Right cardiac atrium (tissue), 5 donors: ENCODE results near the gene ZNF148. TPM values are rescaled to one million over a fixed set of nuclear protein-coding genes. Genes with fewer than 3 reads are reported as not detected.

Source experiments
- ATAC-seq, 2 donors: fragments of 200-7000 bp; cut with Tn5 transposase; one replicate each; pipeline versions ENCODE4 v1.8.0 to v1.9.1; 2020; ENCODE audit warnings: moderate library complexity in 2 of 2, mild to moderate bottlenecking in 1 of 2
- DNase-seq, 3 donors: peaks; one replicate each; pipeline ENCODE4 v3.0.0-alpha.2; 2020
- H3K27ac ChIP-seq: one replicate; pipeline ENCODE4 v1.5.1; 2013; ENCODE audit warnings: mild to moderate bottlenecking, low read length, control low read depth, moderate library complexity
- H3K27me3 ChIP-seq: one replicate; pipeline ENCODE4 v1.6.1; 2013; ENCODE audit not compliant: control insufficient read depth, insufficient read depth
- H3K4me1 ChIP-seq: one replicate; pipeline ENCODE4 v1.6.1; 2013; ENCODE audit warnings: low read length; ENCODE audit not compliant: control insufficient read depth, insufficient read depth
- H3K4me3 ChIP-seq: one replicate; pipeline ENCODE4 v1.5.1; 2013; ENCODE audit warnings: low read length, control low read depth
- H3K9me3 ChIP-seq: one replicate; pipeline ENCODE4 v1.6.1; 2013; ENCODE audit warnings: low read length; ENCODE audit not compliant: control insufficient read depth
- WGBS: extraction: QIAGEN DNeasy Blood & Tissue Kit; methylation state at CpG from one replicate; pipeline ENCODE4 v1.1.7; 2013; 5-methylcytosine and 5-hydroxymethylcytosine counted together
- intact Hi-C, 4 donors: fragments of 100-400 bp; cut with DNase I; formaldehyde crosslinking; loops; one replicate each; pipeline versions ENCODE4 v1.11.0 to v1.14.0; 2022 to 2023
- polyA plus RNA-seq: library from polyadenylated mRNA; stranded (reverse); fragments of 200-250 nt; gene quantifications from one replicate; pipeline ENCODE4 v1.2.3, GENCODE V29; 2013
- total RNA-seq, 4 donors: library from RNA; stranded (reverse); fragmentation: NEBNext Ultra II Directional; extraction: Animal tissue kit (Norgen Biotek cat#: 25700); gene quantifications; one replicate each; pipeline ENCODE4 v1.2.1, GENCODE V29; 2021
- donor health status: healthy with polysubstance abuse.
- donor health status: DM: no; HTN: yes; CAD: no.
- donor health status: DM: no; HTN: no; CAD: no.
- donor health status: DM: no; HTN: yes; CAD: no; lungs with severe emphysema.
- donor health status: DM: yes; HTN: yes; CAD: no.

Gene ZNF148
- total and polyA plus RNA-seq, 5 donors, result 5.3 to 51.6 (median 45.7) TPM

DNA sequence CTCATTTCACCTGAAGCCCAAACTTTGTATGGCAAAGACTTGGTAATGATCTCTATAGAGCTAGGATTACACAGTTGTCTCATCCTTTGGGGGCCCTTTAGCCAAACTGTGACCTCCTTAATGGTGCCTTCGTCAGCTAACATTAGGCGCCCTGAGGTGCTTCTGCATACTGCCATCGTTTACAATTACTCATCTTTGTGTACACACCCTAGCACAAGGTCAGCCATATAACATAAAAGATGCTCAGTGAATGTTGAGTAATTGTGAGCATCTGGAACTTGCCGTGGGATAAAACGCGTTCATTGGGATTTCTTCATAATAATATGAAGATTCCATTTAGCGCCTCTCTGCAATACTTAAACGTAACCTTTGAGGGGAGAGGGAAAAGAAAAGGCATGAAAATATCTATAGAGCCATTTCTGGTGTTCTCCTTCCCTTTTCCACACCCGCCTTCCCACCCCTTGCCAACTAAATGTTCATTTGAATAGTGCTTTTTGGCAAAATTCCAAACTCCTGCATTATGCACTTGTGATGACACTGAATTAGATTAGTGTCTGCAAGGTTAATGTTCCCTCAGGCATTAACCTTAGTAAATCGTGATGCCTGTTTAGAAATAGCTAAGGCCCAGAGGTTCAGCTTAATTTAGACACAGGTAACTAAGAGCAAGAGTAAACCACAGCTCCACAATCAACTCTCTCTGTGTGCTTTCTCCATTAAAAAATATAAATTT, 990 bp upstream of the ZNF148 start:
- ATAC-seq, result no peak
- no peak for DNase-seq
- Histone ChIP-seq H3K27ac (peak overlapping the region; percentile 94), H3K4me3 (peak overlapping the region; percentile 95), H3K27me3 (no peaks in the 10 kb centered on the region), H3K9me3 (no peaks in the 10 kb centered on the region), H3K4me1 (peaks cover 9% of the 10 kb centered on the region)
- WGBS, result 62% methylated on average over 10 of the region's 10 CpGs
- intact Hi-C loops, result no loop called here

DNA sequence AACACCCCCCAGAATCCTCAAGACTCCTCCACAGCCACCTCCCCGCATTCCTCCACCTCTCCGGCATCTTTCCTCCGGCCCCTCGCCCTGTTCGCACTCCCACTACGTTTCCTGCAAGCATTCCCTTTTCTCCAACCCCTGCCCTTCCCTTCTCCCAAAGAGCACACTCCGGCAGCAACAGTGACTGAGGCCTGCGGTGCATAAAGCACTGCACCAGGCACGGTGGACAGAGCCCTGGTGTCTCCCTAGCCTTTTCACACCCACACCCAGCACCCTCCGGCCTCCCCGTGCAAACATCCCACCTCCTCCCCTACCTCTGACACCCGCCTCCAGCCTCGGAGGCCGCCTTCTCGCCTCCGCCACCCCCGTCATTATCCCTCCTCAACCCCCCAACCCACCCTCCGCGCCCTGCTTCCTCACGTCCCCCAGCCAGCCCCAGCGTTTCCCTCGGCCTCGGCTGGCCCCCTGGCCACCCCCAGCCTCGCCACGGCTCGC, 577 bp downstream of the ZNF148 start:
- DNase-seq (peak; percentile 35 to 73 (median 65)), ATAC-seq (peak; percentile 44 to 50)
- intact Hi-C loops, result no loop called here
- Histone ChIP-seq H3K9me3 (no peaks in the 10 kb centered on the region), H3K4me1 (peaks cover 9% of the 10 kb centered on the region), H3K4me3 (peak overlapping the region; percentile 95), H3K27me3 (no peaks in the 10 kb centered on the region), H3K27ac (peak overlapping the region; percentile 46)
- WGBS, result under 1% methylated on average over 26 of the region's 26 CpGs

DNA sequence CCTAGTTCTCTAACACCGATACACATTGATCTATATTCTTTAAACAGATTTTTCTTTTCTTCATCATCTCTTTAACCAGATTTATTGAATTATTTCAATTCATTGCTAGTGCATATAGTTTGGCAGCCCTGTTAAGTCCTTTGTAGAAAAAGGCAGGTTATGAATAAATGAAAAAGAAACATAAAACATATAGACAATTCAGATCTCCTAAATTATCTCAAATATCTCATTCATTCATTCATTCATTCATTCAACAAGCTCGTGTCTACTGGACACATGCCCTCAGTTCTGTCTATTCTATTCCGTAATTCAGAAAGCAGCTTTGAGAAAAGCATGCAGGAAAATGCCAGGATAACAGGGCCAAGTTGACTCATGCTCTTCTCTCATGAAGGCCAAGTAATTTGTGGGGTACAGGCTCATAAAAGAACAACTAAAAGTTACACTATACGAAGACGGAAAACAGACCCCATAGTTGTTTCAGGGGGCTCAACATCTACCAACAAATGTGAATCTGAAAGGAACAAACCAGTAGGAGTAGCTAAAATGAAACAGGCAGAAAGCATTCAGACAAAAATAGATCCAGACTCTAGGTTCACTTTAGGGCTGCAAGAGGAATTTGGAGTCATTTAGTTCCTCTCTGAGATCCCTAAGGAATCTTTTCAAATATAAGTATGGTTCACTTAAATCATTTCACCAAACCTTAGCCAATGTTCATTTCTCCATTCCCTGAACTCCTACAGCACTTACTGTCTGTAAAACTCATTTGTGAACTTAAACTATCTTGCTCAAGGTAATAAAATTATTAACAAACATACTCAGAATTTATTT, 7.5 kb downstream of the ZNF148 start:
- intact Hi-C loops, result no loop called here
- Histone ChIP-seq H3K27me3 (no peaks in the 10 kb centered on the region), H3K9me3 (no peaks in the 10 kb centered on the region), H3K4me1 (no peaks in the 10 kb centered on the region), H3K27ac (no peak overlapping the region), H3K4me3 (no peak overlapping the region)
- ATAC-seq (no peak), DNase-seq (no peak)
- 52% methylated on average over 5 of the region's 5 CpGs for WGBS

DNA sequence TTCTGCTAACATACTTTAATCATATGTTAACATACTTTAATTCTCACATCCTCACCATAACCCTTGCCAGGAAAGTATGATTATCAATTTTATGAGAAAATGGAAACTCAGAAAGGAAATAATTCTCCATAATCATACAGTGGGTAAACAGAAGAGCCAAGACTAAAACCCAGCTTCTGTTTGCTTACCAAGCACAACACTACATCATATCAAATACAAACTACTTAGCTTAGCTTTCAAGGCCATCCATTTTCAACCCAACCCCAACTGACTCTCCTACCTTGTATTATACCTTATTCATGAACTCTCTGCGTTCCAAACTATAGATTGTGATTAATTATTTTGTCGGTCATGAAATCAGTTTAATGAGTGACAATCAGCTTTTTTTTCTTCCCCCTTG, 9.0 kb downstream of the ZNF148 start:
- 88% methylated on average over 2 of the region's 2 CpGs for WGBS
- ATAC-seq, result no peak
- Histone ChIP-seq H3K27me3 (no peaks in the 10 kb centered on the region), H3K9me3 (no peaks in the 10 kb centered on the region), H3K4me3 (no peak overlapping the region), H3K27ac (no peak overlapping the region), H3K4me1 (no peaks in the 10 kb centered on the region)
- no peak for DNase-seq
- intact Hi-C loops, result no loop called here

DNA sequence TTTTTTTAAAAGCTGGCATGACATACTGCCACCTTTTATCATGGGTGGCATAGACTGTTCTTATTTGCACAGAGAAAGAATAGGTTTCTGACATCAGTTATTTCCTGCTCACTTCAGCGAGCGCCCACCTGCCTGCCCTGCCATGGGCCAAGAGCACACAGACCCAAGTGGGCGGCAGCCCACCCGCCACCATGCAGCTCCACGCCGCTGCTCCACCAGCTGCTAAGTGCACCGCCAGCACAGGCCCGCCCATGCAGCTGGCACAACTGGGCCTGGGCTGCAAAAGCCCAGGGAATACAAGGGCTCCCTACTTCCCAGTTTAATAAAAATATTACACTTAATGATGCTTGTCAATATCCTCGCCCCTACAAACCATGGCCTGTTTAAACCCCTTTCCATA, 15.4 kb downstream of the ZNF148 start:
- H3K27ac ChIP-seq, result no peak overlapping the region
- intact Hi-C loops, result no loop called here
- ATAC-seq (no peak), DNase-seq (no peak)
- H3K4me1 ChIP-seq, result peaks cover 4% of the 10 kb centered on the region
- no peak overlapping the region for H3K4me3 ChIP-seq
- H3K27me3 ChIP-seq, result no peaks in the 10 kb centered on the region
- H3K9me3 ChIP-seq, result no peaks in the 10 kb centered on the region
- 95% methylated on average over 9 of the region's 9 CpGs for WGBS

DNA sequence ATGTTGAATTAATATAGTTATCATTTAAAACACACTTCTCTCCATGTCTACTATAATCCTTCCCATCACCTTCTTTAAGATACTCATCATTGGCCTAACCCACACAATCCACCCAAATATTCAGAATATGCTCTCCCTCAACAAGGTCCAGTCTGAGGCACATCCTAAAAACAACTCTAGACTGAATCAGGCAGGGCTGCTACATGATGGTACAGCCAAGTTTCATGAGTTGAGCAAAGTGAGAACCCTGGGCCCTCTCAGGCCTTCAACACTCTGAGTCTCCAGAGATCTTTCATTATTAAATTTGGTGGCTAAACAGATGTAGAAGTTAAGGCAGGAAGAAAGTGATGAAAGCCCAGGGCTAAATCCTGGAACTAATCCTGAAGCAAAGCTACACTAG, 16.2 kb downstream of the ZNF148 start:
- Histone ChIP-seq H3K4me3 (no peak overlapping the region), H3K9me3 (no peaks in the 10 kb centered on the region), H3K27me3 (no peaks in the 10 kb centered on the region), H3K27ac (no peak overlapping the region), H3K4me1 (peaks cover 4% of the 10 kb centered on the region)
- intact Hi-C loops, result no loop called here
- DNase-seq, result peak in 1 of 3 donors; percentile 60
- ATAC-seq, result peak; percentile 68 to 81

DNA sequence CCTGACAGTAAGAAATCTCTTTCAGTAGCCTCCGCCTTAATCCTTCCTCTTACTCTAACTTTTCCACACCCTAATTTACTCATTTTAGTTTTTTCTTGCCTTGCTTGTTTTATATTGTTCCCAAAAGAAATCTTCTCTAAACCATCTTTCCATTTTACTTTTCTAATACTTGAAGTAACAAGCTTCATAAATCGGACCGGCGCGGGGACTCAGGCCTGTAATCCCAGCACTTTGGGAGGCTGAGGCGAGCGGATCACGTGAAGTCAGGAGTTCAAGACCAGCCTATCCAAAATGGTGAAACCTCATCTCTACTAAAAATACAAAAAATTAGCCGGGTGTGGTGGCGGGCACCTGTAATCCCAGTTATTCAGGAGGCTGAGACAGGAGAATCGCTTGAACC, 17.3 kb downstream of the ZNF148 start:
- no peak for DNase-seq
- H3K9me3 ChIP-seq, result no peaks in the 10 kb centered on the region
- no peaks in the 10 kb centered on the region for H3K27me3 ChIP-seq
- ATAC-seq, result no peak
- no peak overlapping the region for H3K27ac ChIP-seq
- intact Hi-C loops, result no loop called here
- 93% methylated on average over 11 of the region's 11 CpGs for WGBS
- H3K4me1 ChIP-seq, result peaks cover 4% of the 10 kb centered on the region
- H3K4me3 ChIP-seq, result peak overlapping the region; percentile 35

DNA sequence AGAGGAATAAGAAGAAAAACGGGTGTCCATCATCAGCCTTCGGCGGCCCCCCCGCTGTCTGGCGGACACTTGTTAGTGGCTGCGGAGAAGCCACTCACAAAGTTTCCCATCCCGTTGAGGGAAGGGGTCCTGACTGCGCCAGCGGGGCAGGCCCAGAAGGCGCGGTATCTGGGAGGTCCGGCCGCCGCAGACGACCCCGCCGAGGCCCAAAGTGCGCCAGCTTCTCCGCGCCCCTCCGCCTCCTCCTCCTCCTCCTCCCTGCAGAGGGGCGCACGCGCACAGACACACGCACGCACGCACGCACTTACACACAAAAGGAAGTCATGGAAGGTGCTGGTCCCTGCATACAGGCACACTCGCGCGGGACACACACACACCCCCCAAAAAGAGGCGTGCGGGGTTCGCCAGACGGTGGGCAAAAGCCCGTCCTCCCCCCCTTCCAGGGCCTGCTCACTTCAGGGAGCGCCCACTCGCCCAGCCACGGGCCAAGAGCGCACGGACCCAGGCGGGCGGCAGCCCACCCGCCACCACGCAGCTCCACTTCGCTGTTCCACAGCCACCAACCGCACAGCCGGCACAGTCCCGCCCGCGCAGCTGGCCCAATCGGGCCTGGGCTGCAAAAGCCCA, 18.0 kb downstream of the ZNF148 start:
- DNase-seq, result peak; percentile 51 to 84 (median 76)
- intact Hi-C loops, result no loop called here

DNA sequence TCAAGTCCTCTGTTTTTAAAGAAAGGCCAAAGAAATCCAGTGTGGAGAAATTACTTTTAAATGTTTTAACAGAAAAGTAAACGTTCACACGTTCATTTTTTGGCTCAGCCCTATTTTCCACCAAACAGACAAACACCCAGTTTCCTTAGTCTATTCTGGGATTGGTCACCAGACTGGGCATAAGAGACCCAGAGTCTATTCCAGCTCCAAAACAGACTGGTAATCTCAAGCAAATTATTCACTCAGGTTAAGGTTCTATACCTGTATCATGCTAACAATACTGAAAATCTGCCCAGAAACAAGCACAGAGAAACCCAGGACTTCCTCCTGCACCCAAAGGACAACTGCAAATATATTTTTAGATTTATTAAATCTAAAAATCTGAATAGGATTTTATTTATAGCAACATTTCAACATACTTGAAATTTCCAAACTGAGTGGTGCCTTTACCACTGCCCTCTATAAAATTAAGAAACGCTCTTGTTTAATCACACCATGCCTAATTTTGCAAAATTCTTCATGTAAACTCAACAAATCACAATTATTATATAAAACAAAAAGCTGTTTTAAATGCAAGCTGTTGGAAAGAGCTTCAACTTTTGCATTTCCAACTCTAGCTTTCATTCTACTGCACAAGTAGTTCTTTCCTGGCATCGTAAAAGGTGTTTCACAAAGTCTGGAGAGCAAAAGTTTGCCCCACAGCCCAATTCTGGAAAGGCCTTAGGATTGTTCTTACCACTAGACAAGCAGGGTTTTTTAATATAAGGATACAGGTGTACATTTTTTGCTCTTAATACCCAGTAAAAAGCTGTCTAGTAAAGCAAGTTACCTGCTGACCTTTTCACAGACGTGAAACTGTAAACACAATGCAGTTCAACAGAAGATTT, 18.7 kb downstream of the ZNF148 start:
- Histone ChIP-seq H3K27me3 (no peaks in the 10 kb centered on the region), H3K27ac (peak overlapping the region; percentile 54), H3K9me3 (no peaks in the 10 kb centered on the region), H3K4me3 (peak overlapping the region; percentile 35), H3K4me1 (peaks cover 4% of the 10 kb centered on the region)
- DNase-seq (no peak), ATAC-seq (peak in 1 of 2 donors; percentile 28)
- intact Hi-C loops, result no loop called here
- WGBS, result 29% methylated on average over 5 of the region's 5 CpGs

More for the DNA sequence above, 18.0 kb downstream of the ZNF148 start:
- H3K27me3 ChIP-seq, result no peaks in the 10 kb centered on the region
- peak; percentile 89 to 92 for ATAC-seq
- peak overlapping the region; percentile 54 for H3K27ac ChIP-seq
- peaks cover 4% of the 10 kb centered on the region for H3K4me1 ChIP-seq
- 2% methylated on average over 52 of the region's 52 CpGs for WGBS
- H3K9me3 ChIP-seq, result no peaks in the 10 kb centered on the region
- H3K4me3 ChIP-seq, result peak overlapping the region; percentile 35

DNA sequence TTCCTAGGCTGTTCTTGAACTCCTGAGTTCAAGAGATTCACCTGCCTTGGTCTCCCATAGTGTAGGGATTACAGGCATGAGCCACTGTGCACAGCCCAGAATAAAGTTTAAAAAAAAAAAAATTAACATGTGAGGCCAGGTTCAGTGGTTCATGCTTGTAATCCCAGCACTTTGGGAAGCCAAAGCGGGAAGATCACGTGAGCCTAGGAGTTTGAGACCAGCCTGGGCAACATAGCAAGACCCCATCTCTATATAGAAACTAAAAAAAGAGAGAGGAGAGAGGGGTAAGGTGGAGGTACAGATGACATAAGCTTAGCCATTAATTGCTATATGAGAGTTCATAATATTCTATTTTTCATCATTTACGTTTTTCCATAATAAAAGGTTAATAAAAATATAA, 21.5 kb downstream of the ZNF148 start:
- Histone ChIP-seq H3K9me3 (no peaks in the 10 kb centered on the region), H3K4me1 (peaks cover 4% of the 10 kb centered on the region), H3K27ac (no peak overlapping the region), H3K4me3 (no peak overlapping the region), H3K27me3 (no peaks in the 10 kb centered on the region)
- DNase-seq (no peak), ATAC-seq (no peak)
- 96% methylated on average over 3 of the region's 3 CpGs for WGBS
- intact Hi-C loops, result no loop called here
